ENCODE data around the gene CABLES2.
A peak's percentile ranks its signal among the peaks of the same experiment; 100 is the strongest.

CABLES2 gene

DNA sequence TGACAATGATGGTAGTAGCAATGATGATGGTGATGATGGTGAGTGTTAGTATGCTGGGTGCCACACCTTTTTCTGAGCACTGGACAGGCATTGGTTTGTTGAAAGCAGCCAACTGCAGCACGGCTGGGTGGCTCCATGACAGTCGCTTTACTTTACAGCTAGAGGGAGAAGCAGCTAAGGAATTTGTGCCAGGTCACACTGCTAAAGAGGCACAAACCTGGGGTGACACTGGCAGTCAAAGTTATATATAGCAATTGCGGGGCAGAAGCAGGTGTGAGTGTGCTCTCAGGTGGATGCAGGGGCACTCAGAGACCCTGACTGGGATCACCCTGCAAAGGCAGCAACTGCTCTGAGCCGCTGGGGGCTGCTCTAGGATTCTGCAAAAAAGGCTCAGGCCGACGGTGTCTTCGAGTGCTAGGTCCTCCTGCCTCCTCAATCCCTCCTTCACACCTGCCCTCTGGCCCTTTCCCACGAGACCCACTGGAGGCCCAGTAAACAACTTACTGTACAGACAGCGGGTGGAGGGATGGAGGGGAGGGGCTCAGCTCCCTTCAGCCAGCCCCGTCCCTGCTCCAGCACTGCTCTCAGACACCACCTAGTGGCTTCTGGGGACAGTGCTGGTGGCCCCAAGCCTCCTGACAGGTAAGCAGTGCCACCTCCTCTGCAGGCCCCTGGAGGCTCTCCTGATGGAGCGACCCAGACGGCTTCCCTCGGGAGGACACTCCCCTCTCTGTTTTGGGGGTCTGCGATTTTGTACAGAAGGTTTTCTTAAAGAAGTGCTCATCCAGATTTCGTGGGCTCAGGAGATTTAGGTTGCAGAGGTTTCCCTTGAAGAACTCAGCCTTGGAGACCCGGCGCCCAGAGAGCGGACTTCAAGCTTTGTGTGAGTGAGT lies 24.5 kb downstream of the CABLES2 start:
- in situ Hi-C loops (cut with MboI; ENCODE audit: low sequenced_read_pairs, unreplicated experiment): loop anchor here (10.0 kb wide), 1 partner anchor 78 kb away; the partner anchor contains the start of gene ADRM1
- DNase-seq (ENCODE audit: low spot score): peak; percentile 87
- TF ChIP-seq, protein P1, sequence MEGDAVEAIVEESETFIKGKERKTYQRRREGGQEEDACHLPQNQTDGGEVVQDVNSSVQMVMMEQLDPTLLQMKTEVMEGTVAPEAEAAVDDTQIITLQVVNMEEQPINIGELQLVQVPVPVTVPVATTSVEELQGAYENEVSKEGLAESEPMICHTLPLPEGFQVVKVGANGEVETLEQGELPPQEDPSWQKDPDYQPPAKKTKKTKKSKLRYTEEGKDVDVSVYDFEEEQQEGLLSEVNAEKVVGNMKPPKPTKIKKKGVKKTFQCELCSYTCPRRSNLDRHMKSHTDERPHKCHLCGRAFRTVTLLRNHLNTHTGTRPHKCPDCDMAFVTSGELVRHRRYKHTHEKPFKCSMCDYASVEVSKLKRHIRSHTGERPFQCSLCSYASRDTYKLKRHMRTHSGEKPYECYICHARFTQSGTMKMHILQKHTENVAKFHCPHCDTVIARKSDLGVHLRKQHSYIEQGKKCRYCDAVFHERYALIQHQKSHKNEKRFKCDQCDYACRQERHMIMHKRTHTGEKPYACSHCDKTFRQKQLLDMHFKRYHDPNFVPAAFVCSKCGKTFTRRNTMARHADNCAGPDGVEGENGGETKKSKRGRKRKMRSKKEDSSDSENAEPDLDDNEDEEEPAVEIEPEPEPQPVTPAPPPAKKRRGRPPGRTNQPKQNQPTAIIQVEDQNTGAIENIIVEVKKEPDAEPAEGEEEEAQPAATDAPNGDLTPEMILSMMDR (IDR thresholded peaks at IDR 0.05; ENCODE audit: borderline replicate concordance, control extremely low read depth, extremely low read depth, insufficient read depth, missing control alignments): peak; percentile 93

DNA sequence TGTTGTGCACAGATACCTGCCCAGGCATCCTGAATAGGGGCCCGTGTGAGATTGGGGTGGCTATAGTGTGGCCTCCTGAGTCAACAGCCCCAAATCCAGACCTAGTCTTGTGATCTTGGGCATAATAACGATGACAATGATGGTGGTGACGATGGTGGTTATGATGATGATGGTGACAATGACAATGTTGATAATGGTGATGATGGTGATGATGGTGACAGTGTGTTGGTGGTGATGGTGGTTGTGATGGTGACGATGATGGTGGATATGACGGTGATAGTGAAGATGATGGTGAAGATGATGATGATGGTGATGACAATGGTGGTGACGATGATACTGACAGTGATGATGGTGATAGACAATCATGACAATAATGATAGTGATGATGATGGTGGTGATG lies 25.2 kb downstream of the CABLES2 start:
- in situ Hi-C loops (cut with MboI; ENCODE audit: low sequenced_read_pairs, unreplicated experiment): loop anchor here (10.0 kb wide), 1 partner anchor 77 kb away; the partner anchor contains the start of gene ADRM1
- no peak for DNase-seq (ENCODE audit: low spot score)

DNA sequence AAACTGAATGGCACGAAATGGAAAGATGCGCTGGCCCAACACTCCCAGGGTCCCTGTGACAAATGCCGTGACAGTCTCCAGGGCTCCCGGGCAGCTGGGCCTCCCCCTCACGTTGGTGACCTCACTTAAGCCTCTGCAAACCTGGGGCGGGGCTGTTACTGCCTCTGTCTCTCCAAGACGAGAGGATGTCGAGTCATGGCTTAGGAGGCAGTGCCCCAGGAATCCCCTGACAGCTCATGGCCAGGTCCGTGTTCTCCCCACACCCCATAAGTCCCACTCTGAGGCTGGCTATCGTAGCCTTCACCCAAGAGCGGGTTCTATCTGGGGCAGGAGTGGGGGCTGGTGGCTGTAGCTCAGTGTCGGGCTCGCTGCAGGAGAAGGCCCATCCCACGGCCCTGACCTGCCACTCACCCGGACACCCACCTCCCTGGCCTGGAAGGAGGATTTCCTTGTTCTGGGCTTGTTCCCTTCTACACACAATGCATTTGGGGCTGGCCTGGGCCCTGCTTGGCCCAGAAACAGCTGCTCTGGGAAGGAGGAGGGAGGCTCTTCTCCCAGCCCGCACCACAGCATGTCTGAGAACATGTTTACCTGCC lies 25.8 kb downstream of the CABLES2 start:
- no peak for DNase-seq (ENCODE audit: low spot score)
- TF ChIP-seq, protein P1 (IDR thresholded peaks at IDR 0.05; ENCODE audit: borderline replicate concordance, control extremely low read depth, extremely low read depth, insufficient read depth, missing control alignments): no peak
- in situ Hi-C loops (cut with MboI; ENCODE audit: low sequenced_read_pairs, unreplicated experiment): loop anchor here (10.0 kb wide), 1 partner anchor 76 kb away; the partner anchor contains the start of gene ADRM1

More for the DNA sequence above, 25.2 kb downstream of the CABLES2 start:
- TF ChIP-seq, protein P1 (IDR thresholded peaks at IDR 0.05; ENCODE audit: borderline replicate concordance, control extremely low read depth, extremely low read depth, insufficient read depth, missing control alignments): no peak

DNA sequence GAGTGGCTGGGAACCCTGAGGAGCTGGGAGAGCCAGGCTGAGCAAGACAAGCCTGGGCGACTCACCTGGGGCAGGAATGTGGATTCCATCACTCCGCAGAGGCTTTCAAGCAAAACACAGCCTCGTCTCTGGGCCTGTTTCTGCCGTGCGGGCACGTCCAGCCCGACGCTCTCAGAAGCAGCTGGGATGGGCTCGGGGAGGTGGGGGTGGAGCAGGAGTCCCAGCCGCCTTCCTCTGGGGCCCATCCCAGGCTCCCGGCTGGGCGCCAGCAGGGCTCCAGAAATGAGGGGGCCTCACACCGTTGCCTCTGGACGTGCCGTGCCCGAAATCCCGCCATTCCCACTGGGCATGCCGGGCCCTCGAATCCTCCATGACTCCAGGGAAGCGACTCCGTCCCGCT lies 28.9 kb downstream of the CABLES2 start:
- no peak for DNase-seq (ENCODE audit: low spot score)
- TF ChIP-seq, protein P1 (IDR thresholded peaks at IDR 0.05; ENCODE audit: borderline replicate concordance, control extremely low read depth, extremely low read depth, insufficient read depth, missing control alignments): no peak
- in situ Hi-C loops (cut with MboI; ENCODE audit: low sequenced_read_pairs, unreplicated experiment): no loop called here

DNA sequence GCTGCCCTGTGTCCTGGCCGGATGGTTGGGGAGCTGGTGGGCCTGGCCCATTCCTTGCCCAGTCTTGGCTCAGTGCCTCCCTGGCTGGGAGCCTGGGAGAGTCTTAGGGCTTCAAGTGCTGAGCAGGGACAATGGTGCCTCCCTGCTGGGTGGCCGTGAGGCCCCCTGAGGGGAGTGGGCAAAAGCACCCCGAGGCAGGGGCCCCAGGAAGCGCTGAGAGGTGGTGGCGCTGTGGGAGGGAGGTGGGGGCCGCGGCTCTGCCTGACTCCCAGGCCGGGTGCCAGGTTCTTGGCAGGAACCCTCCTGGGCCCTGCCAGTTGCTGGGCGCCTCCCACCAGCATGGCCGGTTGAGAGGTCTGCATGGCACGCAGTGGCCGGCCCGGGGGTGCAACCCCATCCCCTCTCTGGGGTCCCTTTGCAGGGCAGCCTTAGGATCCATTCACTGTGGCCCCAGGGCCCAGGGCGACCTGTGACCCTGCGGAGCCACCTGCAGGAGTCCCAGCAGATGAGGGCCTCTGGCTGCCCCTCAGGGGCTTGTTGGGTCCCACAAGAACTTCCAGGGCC lies 29.4 kb downstream of the CABLES2 start:
- in situ Hi-C loops (cut with MboI; ENCODE audit: low sequenced_read_pairs, unreplicated experiment): no loop called here
- TF ChIP-seq, protein P1 (IDR thresholded peaks at IDR 0.05; ENCODE audit: borderline replicate concordance, control extremely low read depth, extremely low read depth, insufficient read depth, missing control alignments): no peak
- DNase-seq (ENCODE audit: low spot score): no peak

DNA sequence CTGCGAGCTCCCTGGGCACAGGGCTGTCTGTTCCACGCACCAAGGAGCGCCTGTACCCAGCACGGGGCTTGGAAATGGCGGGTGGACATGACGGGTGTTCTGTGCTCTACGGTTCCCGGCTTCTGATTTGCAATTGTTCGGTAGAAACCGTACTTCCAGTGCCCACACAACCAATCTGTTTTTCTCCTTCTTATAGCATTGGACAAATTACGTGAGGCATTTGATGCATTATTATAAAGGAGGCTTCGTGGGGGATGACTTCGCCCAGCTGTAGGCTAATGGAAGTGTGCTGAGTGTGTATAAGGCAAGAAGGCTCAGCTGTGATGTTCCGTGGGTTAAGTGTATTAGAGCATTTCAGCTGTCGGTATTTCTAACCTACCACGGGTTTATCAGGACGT lies 30.0 kb downstream of the CABLES2 start:
- in situ Hi-C loops (cut with MboI; ENCODE audit: low sequenced_read_pairs, unreplicated experiment): no loop called here
- DNase-seq (ENCODE audit: low spot score): no peak
- TF ChIP-seq, protein P1 (IDR thresholded peaks at IDR 0.05; ENCODE audit: borderline replicate concordance, control extremely low read depth, extremely low read depth, insufficient read depth, missing control alignments): no peak
